Measurements from ENCODE around the gene NCAN.

NCAN gene

GRCh38 chr19:19257137-19257536, 45.4 kb downstream of the NCAN start:
- no peak for DNase-seq (ENCODE audit: extremely low read depth, insufficient read length)
- Histone ChIP-seq H3K4me3 (replicated peaks; ENCODE audit: low read depth, low read length) (no peak overlapping the region), H3K36me3 (ENCODE audit: control insufficient read depth, insufficient read depth, low read length) (no peaks in the 10 kb centered on the region), H3K27me3 (replicated peaks; ENCODE audit: control insufficient read depth, insufficient read depth, low read length) (no peaks in the 10 kb centered on the region; the same call in 1 of the 2 replicates)
- TF ChIP-seq CTCF (IDR thresholded peaks at IDR 0.05; ENCODE audit: insufficient read depth, low read length, poor library complexity, severe bottlenecking), result no peak

GRCh38 chr19:19257836-19258588, 46.3 kb downstream of the NCAN start:
- H3K27me3 ChIP-seq (replicated peaks; ENCODE audit: control insufficient read depth, insufficient read depth, low read length), result no peaks in the 10 kb centered on the region; the same call in 1 of the 2 replicates
- no peaks in the 10 kb centered on the region for H3K36me3 ChIP-seq (ENCODE audit: control insufficient read depth, insufficient read depth, low read length)
- no peak for TF ChIP-seq CTCF (IDR thresholded peaks at IDR 0.05; ENCODE audit: insufficient read depth, low read length, poor library complexity, severe bottlenecking)
- no peak overlapping the region for H3K4me3 ChIP-seq (replicated peaks; ENCODE audit: low read depth, low read length)
- no peak for DNase-seq (ENCODE audit: extremely low read depth, insufficient read length)

- no peak for DNase-seq (ENCODE audit: extremely low read depth, insufficient read length)
- TF ChIP-seq CTCF (IDR thresholded peaks at IDR 0.05; ENCODE audit: insufficient read depth, low read length, poor library complexity, severe bottlenecking), result no peak
- Histone ChIP-seq H3K36me3 (ENCODE audit: control insufficient read depth, insufficient read depth, low read length) (no peaks in the 10 kb centered on the region), H3K27me3 (replicated peaks; ENCODE audit: control insufficient read depth, insufficient read depth, low read length) (no peaks in the 10 kb centered on the region; the same call in 1 of the 2 replicates), H3K4me3 (replicated peaks; ENCODE audit: low read depth, low read length) (no peak overlapping the region)
Measured at GRCh38 chr19:19258589-19259338, 47.0 kb downstream of the NCAN start.

GRCh38 chr19:19259741-19260140, 48.0 kb downstream of the NCAN start:
- H3K27me3 ChIP-seq (replicated peaks; ENCODE audit: control insufficient read depth, insufficient read depth, low read length), result no peaks in the 10 kb centered on the region; the same call in 1 of the 2 replicates
- no peak for DNase-seq (ENCODE audit: extremely low read depth, insufficient read length)
- no peak for TF ChIP-seq CTCF (IDR thresholded peaks at IDR 0.05; ENCODE audit: insufficient read depth, low read length, poor library complexity, severe bottlenecking)
- H3K4me3 ChIP-seq (replicated peaks; ENCODE audit: low read depth, low read length), result no peak overlapping the region
- no peaks in the 10 kb centered on the region for H3K36me3 ChIP-seq (ENCODE audit: control insufficient read depth, insufficient read depth, low read length)

GRCh38 chr19:19260417-19261214, 48.9 kb downstream of the NCAN start:
- H3K27me3 ChIP-seq (replicated peaks; ENCODE audit: control insufficient read depth, insufficient read depth, low read length), result no peaks in the 10 kb centered on the region; the same call in 1 of the 2 replicates
- DNase-seq (ENCODE audit: extremely low read depth, insufficient read length), result no peak
- H3K4me3 ChIP-seq (replicated peaks; ENCODE audit: low read depth, low read length), result no peak overlapping the region
- no peaks in the 10 kb centered on the region for H3K36me3 ChIP-seq (ENCODE audit: control insufficient read depth, insufficient read depth, low read length)
- no peak for TF ChIP-seq CTCF (IDR thresholded peaks at IDR 0.05; ENCODE audit: insufficient read depth, low read length, poor library complexity, severe bottlenecking)

Data from GM06990 (cell line).